D721Med (cell line): ENCODE measurements around the gene CASQ1.

ENCODE experiments used
- DNase-seq: peaks from one replicate; pipeline ENCODE4 v3.0.0; 2011; ENCODE audit warnings: low spot score; ENCODE audit not compliant: insufficient read length
- FAIRE-seq: peaks from 2 replicates; lab custom pipeline; 2011; peaks lifted over from hg19 to GRCh38; lab: Jason Lieb, UNC
- CTCF ChIP-seq: IDR thresholded peaks from 2 replicates; pipeline ENCODE4 v1.5.1; 2012; ENCODE audit warnings: mild to moderate bottlenecking, control low read depth; ENCODE audit not compliant: insufficient read depth; ENCODE audit errors: missing control alignments

Gene CASQ1

DNA sequence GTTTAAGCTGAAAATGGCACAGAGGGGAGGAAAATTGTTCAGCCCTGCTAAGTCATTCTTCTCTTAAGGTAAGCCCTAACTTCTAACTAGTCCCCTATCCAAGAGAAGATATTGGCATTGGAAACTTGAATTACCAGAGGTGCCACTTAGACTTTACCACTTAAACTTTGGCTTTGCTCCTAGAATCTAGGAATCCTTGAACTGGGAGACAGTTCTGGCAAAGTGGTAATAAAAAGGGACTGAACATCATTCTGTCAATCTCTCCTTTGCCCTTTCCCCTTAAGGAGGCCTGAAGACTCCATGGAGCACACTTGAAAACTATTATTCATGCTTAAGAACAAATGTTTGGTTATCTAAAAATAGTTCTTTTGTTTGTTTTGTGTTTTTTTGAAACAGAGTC is 30.5 kb upstream of the CASQ1 start:
- DNase-seq = no peak
- no peak for TF ChIP-seq CTCF
- FAIRE-seq = no peak

DNA sequence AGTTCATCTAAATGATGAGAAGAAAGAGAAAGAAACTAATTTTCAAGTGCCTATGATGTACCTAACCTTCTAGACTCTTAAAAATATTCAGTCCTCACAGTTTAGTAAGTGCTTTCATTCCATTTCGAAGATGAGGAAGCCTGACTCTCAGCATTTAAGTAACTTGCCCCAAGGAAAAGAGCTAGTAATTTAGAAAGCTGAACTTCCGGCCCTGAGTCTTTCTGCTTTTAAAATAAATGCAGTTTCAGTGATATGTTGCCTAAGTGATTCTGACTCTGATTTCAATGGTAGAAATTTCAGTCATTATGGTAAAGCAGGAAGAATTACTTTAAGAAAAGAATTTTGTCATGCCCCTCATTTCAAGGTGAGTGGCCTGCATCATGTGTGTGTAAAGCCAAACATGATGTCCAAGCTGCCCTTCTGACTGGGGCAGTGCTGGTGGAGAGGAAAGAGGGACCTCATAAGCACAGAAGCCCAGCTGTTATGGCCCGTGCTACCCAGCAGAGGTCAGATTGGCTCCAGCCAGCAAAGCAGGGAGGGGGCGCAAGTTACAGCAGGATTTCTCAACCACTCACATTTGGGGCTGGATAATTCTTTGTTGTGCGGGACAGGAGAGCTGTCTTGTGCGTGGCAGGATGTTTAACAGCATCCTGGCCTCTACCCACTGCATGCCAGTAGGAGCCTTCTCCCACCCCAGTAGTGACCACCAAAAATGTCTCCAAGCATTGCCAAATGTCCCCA is 28.2 kb upstream of the CASQ1 start:
- TF ChIP-seq CTCF = peak; percentile 24
- FAIRE-seq = no peak
- no peak for DNase-seq

DNA sequence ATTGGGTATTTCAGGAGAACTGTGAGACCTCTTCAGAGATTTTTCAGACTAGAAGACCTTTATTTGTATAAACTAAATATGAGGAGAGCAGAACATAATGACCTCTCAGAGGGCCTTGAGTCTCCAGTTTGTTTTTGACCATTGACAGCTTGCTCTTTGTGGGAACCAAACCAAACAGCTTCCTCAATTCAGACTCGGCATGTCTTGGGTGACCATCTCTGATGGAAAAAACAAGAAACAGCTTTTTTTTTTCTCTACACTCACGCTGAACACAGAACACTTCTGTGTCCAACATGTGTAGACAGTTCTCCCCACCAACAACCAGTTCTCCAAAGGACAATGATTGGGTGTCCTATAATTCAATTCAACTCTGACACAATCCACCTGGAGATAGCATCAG is 27.4 kb upstream of the CASQ1 start:
- FAIRE-seq (no peak), DNase-seq (no peak)
- no peak for TF ChIP-seq CTCF

DNA sequence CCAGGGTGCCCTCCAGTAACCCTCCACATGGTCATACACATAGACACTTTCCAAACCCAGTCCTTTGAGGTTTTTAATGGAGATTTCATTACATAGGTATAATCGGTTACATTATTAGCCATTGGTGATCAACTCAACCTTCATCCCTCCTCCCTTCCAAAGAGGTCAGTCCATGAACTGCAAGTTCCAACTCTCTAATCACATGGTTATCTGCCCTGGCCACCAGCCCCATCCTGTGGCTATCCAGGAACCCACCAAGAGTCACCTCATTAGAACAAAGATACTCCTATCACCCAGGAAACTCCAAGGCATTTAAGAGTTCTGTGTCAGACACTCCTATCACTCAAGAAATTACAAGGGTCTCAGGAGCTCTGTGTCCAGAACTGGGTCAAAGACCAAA is 26.8 kb upstream of the CASQ1 start:
- TF ChIP-seq CTCF = no peak
- DNase-seq = no peak
- no peak for FAIRE-seq

DNA sequence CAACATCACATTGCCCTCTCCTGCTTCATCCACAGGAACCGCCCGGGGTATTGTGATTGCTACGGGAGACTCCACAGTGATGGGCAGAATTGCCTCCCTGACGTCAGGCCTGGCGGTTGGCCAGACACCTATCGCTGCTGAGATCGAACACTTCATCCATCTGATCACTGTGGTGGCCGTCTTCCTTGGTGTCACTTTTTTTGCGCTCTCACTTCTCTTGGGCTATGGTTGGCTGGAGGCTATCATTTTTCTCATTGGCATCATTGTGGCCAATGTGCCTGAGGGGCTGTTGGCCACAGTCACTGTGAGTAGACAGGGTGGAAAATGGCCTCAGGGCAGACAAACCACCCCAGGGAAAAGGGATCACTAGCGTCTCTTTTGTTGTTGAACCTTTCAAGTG is 26.3 kb upstream of the CASQ1 start:
- no peak for DNase-seq
- no peak for FAIRE-seq
- no peak for TF ChIP-seq CTCF

GRCh38 chr1:160166166-160166868 is 24.1 kb upstream of the CASQ1 start:
- no peak for TF ChIP-seq CTCF
- no peak for FAIRE-seq
- DNase-seq = no peak

GRCh38 chr1:160167056-160167455 is 23.3 kb upstream of the CASQ1 start:
- DNase-seq = no peak
- FAIRE-seq = no peak
- no peak for TF ChIP-seq CTCF
